AG04450 (cell line): ENCODE results near the gene NUDT2. TPM values are rescaled to one million over a fixed set of nuclear protein-coding genes. Genes with fewer than 3 reads are reported as not detected.

Source experiments
- CTCF ChIA-PET: fragments of 300-600, 350-600 bp; formaldehyde crosslinking; extraction: SDS; loops from one replicate; lab custom pipeline; 2022; ENCODE audit warnings: antibody characterized with exemption, inconsistent platforms; lab: Charles Lee
- POLR2A ChIA-PET: fragments of 350-600 bp; formaldehyde crosslinking; extraction: SDS; loops from one replicate; lab custom pipeline; 2021; ENCODE audit warnings: antibody characterized with exemption, inconsistent platforms; lab: Yijun Ruan, JAX
- DNase-seq: peaks from one replicate; pipeline ENCODE4 v3.0.0-alpha.2; 2011; ENCODE audit warnings: low read depth, low spot score
- H3K27ac ChIP-seq: one replicate; pipeline ENCODE4 v1.5.1; 2012; ENCODE audit warnings: low read depth, low read length, control low read depth
- H3K27me3 ChIP-seq: one replicate; pipeline ENCODE4 v1.6.0; 2012; ENCODE audit warnings: low read length; ENCODE audit not compliant: control insufficient read depth, insufficient read depth
- H3K4me3 ChIP-seq: 2 replicates; pipeline ENCODE4 v1.5.1; 2011; ENCODE audit warnings: mild to moderate bottlenecking, low read depth, low read length, control low read depth
- H3K9me3 ChIP-seq: 2 replicates; pipeline ENCODE4 v1.5.1; 2012; ENCODE audit warnings: low read length; ENCODE audit not compliant: control insufficient read depth, insufficient read depth
- polyA plus RNA-seq: library from polyadenylated mRNA; depleted of rRNA; stranded (reverse); fragments of >200 nt; gene quantifications from 2 replicates; pipeline ENCODE4 v1.2.3, GENCODE V29; 2011
- TF ChIP-seq, protein P1 (sequence below): IDR thresholded peaks from 2 replicates; pipeline ENCODE4 v1.5.1; 2011; ENCODE audit warnings: low read depth, low read length, control low read depth, inconsistent platforms

Gene NUDT2
- polyA plus RNA-seq, 1 experiment: 44.8 TPM

DNA sequence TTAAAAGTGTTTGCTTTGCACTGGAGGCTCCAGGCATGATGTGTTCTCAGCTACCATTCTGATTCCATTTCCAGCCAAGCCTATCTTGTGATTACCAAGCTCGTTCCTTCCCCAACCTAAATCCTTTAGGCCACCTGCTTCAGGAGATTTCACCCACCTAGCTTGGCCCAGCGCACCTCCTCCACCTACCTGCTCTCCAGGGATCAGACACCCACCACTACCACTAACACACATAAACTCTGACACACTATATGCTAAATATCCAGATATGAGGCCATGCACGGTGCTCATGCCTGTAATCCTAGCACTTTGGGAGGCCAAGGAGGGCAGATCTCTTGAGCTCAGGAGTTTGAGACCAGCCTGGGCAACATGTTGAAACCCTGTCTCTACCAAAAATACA is 45.0 kb downstream of the NUDT2 start:
- DNase-seq: no peak
- ChIA-PET POLR2A (no interaction called here), CTCF (interaction anchor here (1.9 to 3.0 kb wide), 2 partner anchors 30 to 42 kb away, joined by 4 to 11 read pairs; no protein-coding TSS in a partner anchor)
- no peak overlapping the region for H3K4me3 ChIP-seq
- H3K27me3 ChIP-seq: peaks cover 47% of the 10 kb centered on the region
- TF ChIP-seq, protein P1, sequence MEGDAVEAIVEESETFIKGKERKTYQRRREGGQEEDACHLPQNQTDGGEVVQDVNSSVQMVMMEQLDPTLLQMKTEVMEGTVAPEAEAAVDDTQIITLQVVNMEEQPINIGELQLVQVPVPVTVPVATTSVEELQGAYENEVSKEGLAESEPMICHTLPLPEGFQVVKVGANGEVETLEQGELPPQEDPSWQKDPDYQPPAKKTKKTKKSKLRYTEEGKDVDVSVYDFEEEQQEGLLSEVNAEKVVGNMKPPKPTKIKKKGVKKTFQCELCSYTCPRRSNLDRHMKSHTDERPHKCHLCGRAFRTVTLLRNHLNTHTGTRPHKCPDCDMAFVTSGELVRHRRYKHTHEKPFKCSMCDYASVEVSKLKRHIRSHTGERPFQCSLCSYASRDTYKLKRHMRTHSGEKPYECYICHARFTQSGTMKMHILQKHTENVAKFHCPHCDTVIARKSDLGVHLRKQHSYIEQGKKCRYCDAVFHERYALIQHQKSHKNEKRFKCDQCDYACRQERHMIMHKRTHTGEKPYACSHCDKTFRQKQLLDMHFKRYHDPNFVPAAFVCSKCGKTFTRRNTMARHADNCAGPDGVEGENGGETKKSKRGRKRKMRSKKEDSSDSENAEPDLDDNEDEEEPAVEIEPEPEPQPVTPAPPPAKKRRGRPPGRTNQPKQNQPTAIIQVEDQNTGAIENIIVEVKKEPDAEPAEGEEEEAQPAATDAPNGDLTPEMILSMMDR: no peak
- peaks cover 22% of the 10 kb centered on the region for H3K9me3 ChIP-seq
- no peak overlapping the region for H3K27ac ChIP-seq

- CTCF ChIA-PET: interaction anchor here (3.0 to 6.5 kb wide), 2 partner anchors 29 to 42 kb away, joined by 11 to 59 read pairs; no protein-coding TSS in a partner anchor
These were observed 45.7 kb downstream of the NUDT2 start for GRCh38 chr9:34374905-34375552.

DNA sequence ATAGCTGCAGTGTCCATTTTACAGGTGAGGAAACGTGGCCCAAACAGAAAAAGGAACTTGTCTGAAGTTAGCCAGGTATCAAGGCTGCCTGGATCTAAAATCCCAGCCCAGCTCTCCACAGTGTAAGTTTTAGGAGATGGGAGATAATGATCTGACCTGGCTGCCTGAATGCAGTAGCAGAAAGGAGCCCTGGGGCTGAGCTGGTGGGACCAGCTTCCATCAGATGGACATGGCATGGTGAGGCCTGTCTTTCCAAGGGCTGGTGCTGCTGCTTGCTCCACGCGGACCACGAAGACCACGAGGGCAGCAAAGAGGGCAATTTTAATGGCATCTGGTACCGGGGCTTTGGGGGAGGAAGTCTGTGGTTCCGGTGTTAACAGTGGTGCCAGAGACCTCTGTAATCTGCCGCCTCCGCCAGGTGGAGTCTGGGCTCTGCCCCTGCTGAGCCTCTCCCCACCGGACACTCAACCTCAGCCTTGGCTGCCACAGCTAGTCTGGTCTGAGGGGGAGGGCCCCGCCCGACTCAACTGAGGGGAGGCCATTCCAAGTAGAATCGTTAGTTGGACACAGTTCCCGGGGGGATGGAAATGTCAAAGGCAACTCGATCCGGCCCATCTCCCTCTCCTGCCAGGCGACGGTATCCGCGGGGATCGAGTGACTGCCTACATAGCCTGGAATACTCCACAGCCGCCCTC is 46.7 kb downstream of the NUDT2 start:
- H3K27ac ChIP-seq: no peak overlapping the region
- POLR2A ChIA-PET: interaction anchor here (1.2 kb wide), 1 partner anchor 197 kb away, joined by 3 read pairs; the partner anchor contains the start of gene UBAP1

More at GRCh38 chr9:34374905-34375552, 45.7 kb downstream of the NUDT2 start:
- Histone ChIP-seq H3K27me3 (peaks cover 42% of the 10 kb centered on the region), H3K27ac (no peak overlapping the region), H3K4me3 (no peak overlapping the region), H3K9me3 (peaks cover 22% of the 10 kb centered on the region)
- TF ChIP-seq, protein P1: no peak
- no peak for DNase-seq
- POLR2A ChIA-PET: no interaction called here

DNA sequence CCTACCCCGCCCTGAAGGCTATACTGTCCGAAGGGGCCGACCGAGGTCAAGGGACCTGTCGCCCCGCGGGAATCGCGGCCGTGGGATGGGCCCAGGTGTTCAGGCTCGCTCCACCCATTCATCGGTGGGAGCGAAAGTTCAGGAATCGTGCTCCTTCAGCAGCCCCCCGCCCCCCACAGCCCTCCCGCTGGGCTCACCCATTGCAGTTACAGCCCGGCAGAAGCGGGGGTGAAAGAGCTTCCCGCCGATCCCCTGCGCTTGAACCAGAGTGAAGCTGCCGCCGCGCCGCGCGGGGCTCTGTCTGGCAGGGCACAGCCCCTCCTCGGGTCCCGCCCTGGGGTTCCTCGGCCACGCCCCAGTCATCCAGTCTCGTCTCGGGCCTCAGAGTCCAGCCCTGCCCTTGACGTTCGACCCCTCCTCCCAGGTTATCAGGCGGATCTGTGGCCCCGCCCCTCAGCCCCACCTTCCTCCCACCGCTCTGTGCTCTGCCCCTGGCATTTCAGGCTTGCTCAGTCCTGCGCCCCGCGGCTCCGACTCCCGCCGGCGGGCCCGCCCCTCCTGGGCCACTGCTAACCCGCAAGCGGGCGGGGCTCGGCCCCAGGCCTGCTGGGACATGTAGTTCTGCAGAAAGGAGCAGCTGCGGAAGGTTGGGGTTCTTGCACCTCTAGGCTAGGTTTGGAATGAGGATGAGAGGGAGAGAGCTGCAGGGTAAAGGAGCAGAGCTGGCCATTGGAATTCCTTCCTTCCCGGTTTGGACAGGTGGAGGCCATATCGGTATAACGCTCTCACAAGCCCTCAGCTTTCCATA is 47.4 kb downstream of the NUDT2 start, which contains the start of gene MYORG:
MYORG (minus strand) TSS at position 303 of the 808 bp plus-strand sequence. CDS start 3,955 bp downstream, outside the sequence.
- TF ChIP-seq, protein P1: no peak
- peaks cover 28% of the 10 kb centered on the region for H3K27me3 ChIP-seq
- H3K4me3 ChIP-seq: peak within 1 kb of the TSS; percentile 75
- DNase-seq: peak; percentile 27
- peaks cover 10% of the 10 kb centered on the region for H3K9me3 ChIP-seq
- ChIA-PET POLR2A (interaction anchor here (0.6 to 1.2 kb wide), 3 partner anchors 198 to 260 kb away, joined by 3 to 5 read pairs (median 5); partner anchors contain the start of gene UBAP1), CTCF (interaction anchor here (1.0 to 6.5 kb wide), 3 partner anchors 27 to 257 kb away, joined by 3 to 59 read pairs (median 11); no protein-coding TSS in a partner anchor)
- no peak within 1 kb of the TSS for H3K27ac ChIP-seq

More for the DNA sequence above, 46.7 kb downstream of the NUDT2 start:
- CTCF ChIA-PET: interaction anchor here (2.1 to 6.5 kb wide), 3 partner anchors 28 to 43 kb away, joined by 11 to 59 read pairs (median 11); no protein-coding TSS in a partner anchor
- Histone ChIP-seq H3K9me3 (peaks cover 17% of the 10 kb centered on the region), H3K27me3 (peaks cover 34% of the 10 kb centered on the region), H3K4me3 (peak overlapping the region; percentile 75)
- TF ChIP-seq, protein P1: no peak
- DNase-seq: no peak
